Stomach (tissue), 9 donors: ENCODE measurements around the gene CCSAP. TPM values are rescaled to one million over a fixed set of nuclear protein-coding genes. Genes with fewer than 3 reads are reported as not detected.

Experiments
- DNase-seq, 2 donors: peaks; one replicate each; pipeline versions ENCODE4 v3.0.0 to v3.0.0-alpha.2; 2013 to 2019
- H3K27ac ChIP-seq, 5 donors: fragments of 200-600 bp in 4 of 5; sonication (generic) in 4 of 5; one replicate each; pipeline ENCODE4 v1.5.1; 2013 to 2019; ENCODE audit warnings: mild to moderate bottlenecking in 1 of 5, moderate library complexity in 1 of 5
- H3K27me3 ChIP-seq, 3 donors: fragments of 200-600 bp; sonication (generic); one replicate each; pipeline ENCODE4 v1.5.1; 2017 to 2019; ENCODE audit warnings: mixed run types in 1 of 3
- H3K36me3 ChIP-seq, 4 donors: fragments of 200-600 bp; sonication (generic); 1 replicate in 3 of 4; 2 replicates in 1 of 4; pipeline ENCODE4 v1.5.1; 2016 to 2019
- H3K4me1 ChIP-seq, 4 donors: fragments of 200-600 bp; sonication (generic); one replicate each; pipeline ENCODE4 v1.5.1; 2016 to 2019
- H3K4me3 ChIP-seq, 4 donors: fragments of 200-600 bp; sonication (generic) in 3 of 4; one replicate each; pipeline ENCODE4 v1.5.1; 2016 to 2019; ENCODE audit warnings: mild to moderate bottlenecking in 1 of 4
- H3K9me3 ChIP-seq, 4 donors: fragments of 200-600 bp; sonication (generic); one replicate each; pipeline ENCODE4 v1.5.1; 2016 to 2019
- EP300 ChIP-seq: sonication (generic); formaldehyde crosslinking; IDR thresholded peaks from one replicate; pipeline ENCODE4 v1.6.1; 2017; ENCODE audit warnings: antibody characterized with exemption
- POLR2A ChIP-seq, 4 donors: fragments of 450-650 bp; IDR thresholded peaks; one replicate each; pipeline ENCODE4 v1.6.1; 2016; ENCODE audit warnings: antibody characterized with exemption in 4 of 4, control low read depth in 2 of 4, mild to moderate bottlenecking in 1 of 4, moderate library complexity in 1 of 4
- POLR2AphosphoS5 ChIP-seq, 3 donors: sonication (generic); formaldehyde crosslinking; IDR thresholded peaks; one replicate each; pipeline ENCODE4 v1.6.1; 2016; ENCODE audit warnings: antibody characterized with exemption in 3 of 3
- WGBS, 5 donors: extraction: QIAGEN DNeasy Blood & Tissue Kit in 3 of 5; methylation state at CpG; one replicate each; pipeline versions ENCODE4 v1.1.5 to v1.1.7; 2013 to 2018; 5-methylcytosine and 5-hydroxymethylcytosine counted together
- intact Hi-C: fragments of 100-400 bp; cut with DNase I; formaldehyde crosslinking; loops from one replicate; pipeline ENCODE4 v1.15.1; 2023; ENCODE audit warnings: low total_unique reads
- polyA plus RNA-seq, 3 donors: library from polyadenylated mRNA; stranded (reverse); fragments of 200-250 nt; gene quantifications; one replicate each; pipeline ENCODE4 v1.2.3, GENCODE V29; 2013
- total RNA-seq, 5 donors: library from RNA; depleted of rRNA; stranded (reverse); fragments of >200 nt; gene quantifications; one replicate each; pipeline versions ENCODE4 v1.1.0 to v1.2.3, GENCODE V29; 2014 to 2016
- TF ChIP-seq, protein P1 (sequence below), 7 experiments: fragments of 450-650 bp in 4 of 7; fragments of 200-600 bp in 3 of 7; sonication (generic) in 3 of 7; IDR thresholded peaks; one replicate each; pipeline ENCODE4 v1.5.1; 2016 to 2019; ENCODE audit warnings: antibody characterized with exemption in 7 of 7, control low read depth in 2 of 7, mild to moderate bottlenecking in 1 of 7
- donor health status: healthy with polysubstance abuse.
- donor health status: Bipolar disorder and iron deficiency.
- donor health status: healthy.

Gene CCSAP
- total and polyA plus RNA-seq, 8 donors = 0.61 to 10.5 (median 3.4) TPM

- Histone ChIP-seq H3K27me3 (no peaks in the 10 kb centered on the region), H3K36me3 (peaks cover 22 to 82% (median 68%) of the 10 kb centered on the region in 4 donors), H3K9me3 (no peaks in the 10 kb centered on the region), H3K4me1 (peaks cover 0 to 12% (median 0%) of the 10 kb centered on the region in 4 donors), H3K27ac (no peak overlapping the region), H3K4me3 (no peak overlapping the region)
- no peak for DNase-seq
- TF ChIP-seq, protein P1, sequence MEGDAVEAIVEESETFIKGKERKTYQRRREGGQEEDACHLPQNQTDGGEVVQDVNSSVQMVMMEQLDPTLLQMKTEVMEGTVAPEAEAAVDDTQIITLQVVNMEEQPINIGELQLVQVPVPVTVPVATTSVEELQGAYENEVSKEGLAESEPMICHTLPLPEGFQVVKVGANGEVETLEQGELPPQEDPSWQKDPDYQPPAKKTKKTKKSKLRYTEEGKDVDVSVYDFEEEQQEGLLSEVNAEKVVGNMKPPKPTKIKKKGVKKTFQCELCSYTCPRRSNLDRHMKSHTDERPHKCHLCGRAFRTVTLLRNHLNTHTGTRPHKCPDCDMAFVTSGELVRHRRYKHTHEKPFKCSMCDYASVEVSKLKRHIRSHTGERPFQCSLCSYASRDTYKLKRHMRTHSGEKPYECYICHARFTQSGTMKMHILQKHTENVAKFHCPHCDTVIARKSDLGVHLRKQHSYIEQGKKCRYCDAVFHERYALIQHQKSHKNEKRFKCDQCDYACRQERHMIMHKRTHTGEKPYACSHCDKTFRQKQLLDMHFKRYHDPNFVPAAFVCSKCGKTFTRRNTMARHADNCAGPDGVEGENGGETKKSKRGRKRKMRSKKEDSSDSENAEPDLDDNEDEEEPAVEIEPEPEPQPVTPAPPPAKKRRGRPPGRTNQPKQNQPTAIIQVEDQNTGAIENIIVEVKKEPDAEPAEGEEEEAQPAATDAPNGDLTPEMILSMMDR (IDR thresholded peaks at IDR 0.05) = no peak
- TF ChIP-seq POLR2AphosphoS5 (IDR thresholded peaks at IDR 0.05) (no peak), EP300 (no peak), POLR2A (IDR thresholded peaks at IDR 0.05) (no peak)
- intact Hi-C loops = no loop called here
Observed at GRCh38 chr1:229298420-229298819, 44.4 kb downstream of the CCSAP start.

DNA sequence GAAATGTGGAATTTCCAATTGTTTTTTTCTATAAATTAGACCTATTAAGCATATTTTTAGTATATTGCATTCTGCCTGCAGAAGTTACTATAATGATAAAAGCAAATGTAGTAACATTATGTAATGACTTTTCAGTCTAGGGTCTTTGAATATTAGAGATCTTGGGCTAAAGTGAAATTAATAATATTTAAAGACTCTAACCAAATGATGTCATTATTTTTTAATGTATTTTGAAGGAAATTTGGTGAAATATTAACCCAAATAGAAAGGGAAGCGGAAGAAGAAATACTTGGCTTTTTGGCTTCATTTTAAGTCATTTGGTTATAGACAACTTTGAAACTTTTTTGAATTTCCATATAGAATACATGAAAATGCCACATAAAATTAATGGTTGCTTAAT, 45.1 kb downstream of the CCSAP start:
- H3K4me3 ChIP-seq = no peak overlapping the region
- WGBS, 5 donors = 96 to 100% (median 98%) methylated on average over 1 of the region's 1 CpG
- H3K36me3 ChIP-seq = peaks cover 15 to 82% (median 67%) of the 10 kb centered on the region in 4 donors
- no peaks in the 10 kb centered on the region for H3K9me3 ChIP-seq
- intact Hi-C loops = no loop called here
- no peak for DNase-seq
- H3K4me1 ChIP-seq = peaks cover 0 to 12% (median 0%) of the 10 kb centered on the region in 4 donors
- TF ChIP-seq POLR2A (IDR thresholded peaks at IDR 0.05) (no peak), EP300 (no peak), POLR2AphosphoS5 (IDR thresholded peaks at IDR 0.05) (no peak)
- TF ChIP-seq, protein P1 (IDR thresholded peaks at IDR 0.05) = no peak
- H3K27me3 ChIP-seq = no peaks in the 10 kb centered on the region
- no peak overlapping the region for H3K27ac ChIP-seq

DNA sequence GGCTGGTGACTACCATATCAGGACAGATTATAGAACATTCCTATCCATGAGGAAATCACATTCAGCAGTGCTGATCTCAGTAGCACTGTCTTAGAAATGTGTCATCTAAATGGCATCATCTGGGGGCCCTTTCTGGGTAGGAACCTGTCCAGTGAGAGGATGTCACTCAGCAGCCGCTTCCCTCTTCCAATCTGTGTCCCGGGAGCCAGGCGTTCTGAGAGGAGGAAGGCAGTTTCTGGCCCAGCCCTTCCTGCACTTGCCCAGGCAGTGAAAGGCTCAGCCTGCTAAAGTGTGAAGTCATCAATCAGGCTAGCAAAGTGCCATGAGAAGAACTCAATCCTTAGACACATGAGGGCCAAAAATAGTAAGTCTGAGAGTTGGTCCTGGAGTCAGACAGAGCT, 46.3 kb downstream of the CCSAP start:
- Histone ChIP-seq H3K27me3 (no peaks in the 10 kb centered on the region), H3K36me3 (peaks cover 14 to 77% (median 62%) of the 10 kb centered on the region in 4 donors), H3K4me1 (peaks cover 0 to 12% (median 0%) of the 10 kb centered on the region in 4 donors), H3K9me3 (no peaks in the 10 kb centered on the region), H3K27ac (no peak overlapping the region), H3K4me3 (no peak overlapping the region)
- intact Hi-C loops = no loop called here
- 49 to 90% (median 84%) methylated on average over 3 of the region's 3 CpGs for WGBS, 5 donors
- TF ChIP-seq EP300 (no peak), POLR2AphosphoS5 (IDR thresholded peaks at IDR 0.05) (no peak), POLR2A (IDR thresholded peaks at IDR 0.05) (no peak)
- TF ChIP-seq, protein P1 (IDR thresholded peaks at IDR 0.05) = no peak
- no peak for DNase-seq

DNA sequence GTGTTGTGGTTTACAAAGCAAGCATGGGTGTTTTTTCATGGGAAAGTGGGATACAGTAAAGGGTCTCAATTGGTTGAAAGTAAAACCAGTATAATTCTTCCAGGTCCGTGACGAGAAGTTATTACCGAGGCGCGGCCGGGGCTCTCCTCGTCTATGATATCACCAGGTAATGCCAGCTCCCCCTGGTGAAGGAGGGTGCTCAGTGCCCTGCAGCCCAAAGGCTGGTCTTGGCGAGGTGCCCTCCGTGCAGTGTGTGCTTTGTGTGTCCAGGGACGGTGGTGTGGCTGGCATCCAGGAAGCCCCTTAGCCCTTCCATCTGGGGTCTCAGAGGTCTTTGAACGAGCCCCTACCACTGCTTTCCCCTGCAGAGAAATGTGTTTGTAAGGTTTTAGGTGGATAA, 47.1 kb downstream of the CCSAP start:
- Histone ChIP-seq H3K36me3 (peaks cover 14 to 77% (median 62%) of the 10 kb centered on the region in 4 donors), H3K27me3 (no peaks in the 10 kb centered on the region), H3K4me3 (no peak overlapping the region), H3K9me3 (no peaks in the 10 kb centered on the region), H3K4me1 (peaks cover 0 to 7% (median 0%) of the 10 kb centered on the region in 4 donors), H3K27ac (no peak overlapping the region)
- 56 to 85% (median 62%) methylated on average over 8 to 11 of the region's 11 CpGs for WGBS, 5 donors
- TF ChIP-seq EP300 (no peak), POLR2A (IDR thresholded peaks at IDR 0.05) (no peak), POLR2AphosphoS5 (IDR thresholded peaks at IDR 0.05) (no peak)
- TF ChIP-seq, protein P1 (IDR thresholded peaks at IDR 0.05) = peak in 1 of 7 experiments; percentile 35
- DNase-seq = peak in 1 of 2 donors; percentile 66
- intact Hi-C loops = no loop called here
